Kidney (tissue), 14 donors: ENCODE measurements around the gene LRRC8E. TPM values are rescaled to one million over a fixed set of nuclear protein-coding genes. Genes with fewer than 3 reads are reported as not detected.
A peak's percentile ranks its signal among the peaks of the same experiment; 100 is the strongest.

ENCODE experiments used
- DNase-seq, 5 donors: peaks; one replicate each; pipeline ENCODE4 v3.0.0-alpha.2; 2013 to 2020
- FAIRE-seq: peaks from 2 replicates; lab custom pipeline; 2012; peaks lifted over from hg19 to GRCh38; lab: Jason Lieb, UNC
- H3K27ac ChIP-seq, 2 donors: one replicate each; pipeline ENCODE4 v1.7.0; 2013; ENCODE audit warnings: low read depth in 2 of 2, low read length in 2 of 2, inconsistent platforms in 1 of 2
- H3K27me3 ChIP-seq: one replicate; pipeline ENCODE4 v1.7.1; 2013; ENCODE audit warnings: low read length, inconsistent platforms; ENCODE audit not compliant: control insufficient read depth, insufficient read depth
- H3K36me3 ChIP-seq, 3 donors: one replicate each; pipeline versions ENCODE4 v1.7.0 to v1.7.1; 2013; ENCODE audit warnings: low read length in 3 of 3, control low read depth in 1 of 3, inconsistent platforms in 1 of 3; ENCODE audit not compliant: insufficient read depth in 3 of 3, control insufficient read depth in 2 of 3
- H3K4me1 ChIP-seq, 3 donors: one replicate each; pipeline versions ENCODE4 v1.7.0 to v1.7.1; 2013; ENCODE audit warnings: low read length in 3 of 3, inconsistent platforms in 1 of 3, low read depth in 1 of 3; ENCODE audit not compliant: control insufficient read depth in 2 of 3, insufficient read depth in 2 of 3
- H3K4me3 ChIP-seq, 3 donors: one replicate each; pipeline versions ENCODE4 v1.7.0 to v1.8.1; 2013; ENCODE audit warnings: low read length in 3 of 3, control low read depth in 1 of 3, inconsistent platforms in 1 of 3
- H3K9ac ChIP-seq, 3 donors: one replicate each; pipeline versions ENCODE4 v1.7.0 to v1.7.1; 2013; ENCODE audit warnings: low read length in 3 of 3, control low read depth in 1 of 3, inconsistent platforms in 1 of 3
- H3K9me3 ChIP-seq, 3 donors: one replicate each; pipeline versions ENCODE4 v1.7.0 to v1.7.1; 2013; ENCODE audit warnings: low read length in 3 of 3, control low read depth in 1 of 3, inconsistent platforms in 1 of 3; ENCODE audit not compliant: control insufficient read depth in 2 of 3, insufficient read depth in 1 of 3
- CTCF ChIP-seq: IDR thresholded peaks from 3 replicates; pipeline ENCODE4 v1.5.1; 2012; ENCODE audit warnings: mild to moderate bottlenecking, moderate library complexity, borderline replicate concordance; ENCODE audit not compliant: insufficient read depth; ENCODE audit errors: extremely low read depth
- intact Hi-C: fragments of 100-400 bp; cut with DNase I; formaldehyde crosslinking; loops from one replicate; pipeline ENCODE4 v1.11.1; 2022
- polyA plus RNA-seq: library from polyadenylated mRNA; stranded (reverse); fragments of 350-450 nt; fragmentation: Illumina TruSeq; extraction: RNeasy Lipid Tissue Mini Kit (QIAGEN cat#74804); gene quantifications from one replicate; pipeline ENCODE4 v1.2.3, GENCODE V29; 2014; ENCODE audit warnings: low read depth, low replicate concordance; ENCODE audit not compliant: insufficient read depth
- total RNA-seq: library from RNA; stranded (reverse); fragmentation: NEBNext Ultra II Directional; extraction: Animal tissue kit (Norgen Biotek cat#: 25700); gene quantifications from one replicate; pipeline ENCODE4 v1.2.1, GENCODE V29; 2021
- donor health status: control.
- donor health status: control.
- donor health status: control.
- donor health status: control.
- donor health status: control.
- donor health status: DM: yes; HTN: yes; CAD: no.
- donor health status: Normal renal cell carcinoma (clear cell type).

Gene LRRC8E
- total and polyA plus RNA-seq, 2 donors from 2014 or later: 2.2 to 9.1 TPM

GRCh38 chr19:7921302-7921966 is 33.1 kb downstream of the LRRC8E start:
- intact Hi-C loops: no loop called here
- Histone ChIP-seq H3K4me1 (peaks cover 0 to 33% (median 8%) of the 10 kb centered on the region in 3 donors), H3K27ac (peak overlapping the region; percentile 52 to 84), H3K9ac (peak overlapping the region in 1 of 3 donors; percentile 56), H3K27me3 (peaks cover 8% of the 10 kb centered on the region), H3K9me3 (no peaks in the 10 kb centered on the region), H3K4me3 (peak overlapping the region; percentile 57 to 79 (median 68)), H3K36me3 (peaks cover 0 to 11% (median 0%) of the 10 kb centered on the region in 3 donors)
- FAIRE-seq (no peak), DNase-seq (peak in 2 of 5 donors; percentile 83 to 87)
- TF ChIP-seq CTCF: no peak

GRCh38 chr19:7921967-7922835 is 33.9 kb downstream of the LRRC8E start:
- no peak for FAIRE-seq

GRCh38 chr19:7922836-7923195 is 34.5 kb downstream of the LRRC8E start:
- Histone ChIP-seq H3K36me3 (peaks cover 0 to 11% (median 0%) of the 10 kb centered on the region in 3 donors), H3K9ac (no peak overlapping the region), H3K27me3 (peaks cover 8% of the 10 kb centered on the region), H3K9me3 (no peaks in the 10 kb centered on the region), H3K27ac (no peak overlapping the region), H3K4me1 (peaks cover 0 to 27% (median 11%) of the 10 kb centered on the region in 3 donors), H3K4me3 (no peak overlapping the region)
- TF ChIP-seq CTCF: no peak
- intact Hi-C loops: no loop called here
- FAIRE-seq (no peak), DNase-seq (peak in 1 of 5 donors; percentile 54)

More at GRCh38 chr19:7921967-7922835, 33.9 kb downstream of the LRRC8E start:
- Histone ChIP-seq H3K4me1 (peaks cover 0 to 34% (median 11%) of the 10 kb centered on the region in 3 donors), H3K9me3 (no peaks in the 10 kb centered on the region), H3K4me3 (no peak overlapping the region), H3K36me3 (peaks cover 0 to 11% (median 0%) of the 10 kb centered on the region in 3 donors), H3K9ac (no peak overlapping the region), H3K27me3 (peaks cover 8% of the 10 kb centered on the region), H3K27ac (no peak overlapping the region)
- peak in 2 of 5 donors; percentile 70 to 82 for DNase-seq
- intact Hi-C loops: no loop called here
- TF ChIP-seq CTCF: no peak
